Right kidney (tissue), 1 donor: ENCODE measurements around the gene TEAD2.
A peak's percentile ranks its signal among the peaks of the same experiment; 100 is the strongest.
"Not testable (repeated sequence)": the region's sequence is repeated elsewhere in the genome, so short reads cannot be mapped to it uniquely, and the experiment has no call there.

Source experiments
- DNase-seq: peaks from one replicate; pipeline ENCODE4 v3.0.0-alpha.2; 2016

TEAD2 gene

GRCh38 chr19:49389406-49389805 lies 27.2 kb upstream of the TEAD2 start:
- no peak for DNase-seq

GRCh38 chr19:49387936-49388372 lies 25.7 kb upstream of the TEAD2 start, which contains the start of gene KASH5:
Gene KASH5, plus strand, starts transcription at chr19:49388249. Its CDS starts 2,635 bp downstream, at chr19:49390884.
- DNase-seq, result no peak

- no peak for DNase-seq
Observed at GRCh38 chr19:49383599-49383998, 21.4 kb upstream of the TEAD2 start.

- no peak for DNase-seq
Observed at GRCh38 chr19:49382639-49383038, 20.4 kb upstream of the TEAD2 start.

- DNase-seq, result no peak
Observed at GRCh38 chr19:49380391-49380790, 18.2 kb upstream of the TEAD2 start.

GRCh38 chr19:49378512-49378911 lies 16.3 kb upstream of the TEAD2 start:
- no peak for DNase-seq

GRCh38 chr19:49374665-49375434 lies 12.6 kb upstream of the TEAD2 start:
- no peak for DNase-seq

- DNase-seq, result not testable (repeated sequence)
Observed at GRCh38 chr19:49373174-49373573, 11.0 kb upstream of the TEAD2 start.

GRCh38 chr19:49371184-49371583 lies 9.0 kb upstream of the TEAD2 start:
- DNase-seq, result no peak

GRCh38 chr19:49368711-49369358 lies 6.6 kb upstream of the TEAD2 start:
- DNase-seq, result no peak

- no peak for DNase-seq
Observed at GRCh38 chr19:49366110-49366509, 3.9 kb upstream of the TEAD2 start.

GRCh38 chr19:49364083-49364737 lies 2.0 kb upstream of the TEAD2 start:
- DNase-seq, result no peak

- DNase-seq, result peak; percentile 93
Observed at GRCh38 chr19:49363268-49364082, 1.3 kb upstream of the TEAD2 start, which contains the start of gene DKKL1. Gene DKKL1, plus strand, starts transcription at chr19:49363877. Its CDS starts 122 bp downstream, at chr19:49363999.

GRCh38 chr19:49362929-49363267 lies 682 bp upstream of the TEAD2 start:
- no peak for DNase-seq

GRCh38 chr19:49361438-49362047 lies 673 bp downstream of the TEAD2 start:
- DNase-seq, result peak; percentile 84

- DNase-seq, result no peak
Observed at GRCh38 chr19:49359851-49360820, 2.1 kb downstream of the TEAD2 start.

- DNase-seq, result no peak
Observed at GRCh38 chr19:49357186-49357585, 5.0 kb downstream of the TEAD2 start.

GRCh38 chr19:49356382-49356781 lies 5.8 kb downstream of the TEAD2 start:
- no peak for DNase-seq

- DNase-seq, result no peak
Observed at GRCh38 chr19:49355909-49356353, 6.3 kb downstream of the TEAD2 start.

GRCh38 chr19:49349567-49349966 lies 12.6 kb downstream of the TEAD2 start:
- no peak for DNase-seq
